H1 (cell line): ENCODE results near the gene FOXP2. TPM values are rescaled to one million over a fixed set of nuclear protein-coding genes. Genes with fewer than 3 reads are reported as not detected.

Experiments
- CHD1 ChIP-seq: IDR thresholded peaks from 2 replicates; pipeline ENCODE4 v1.6.1; 2012; ENCODE audit warnings: low read depth, low read length, improper control_type of control experiment
- CREB1 ChIP-seq: IDR thresholded peaks from 2 replicates; pipeline ENCODE4 v1.6.1; 2012; ENCODE audit warnings: inconsistent platforms
- JUN ChIP-seq: IDR thresholded peaks from 2 replicates; pipeline ENCODE4 v1.6.1; 2011; ENCODE audit warnings: low read depth, mild to moderate bottlenecking, improper control_type of control experiment, low read length
- KDM4A ChIP-seq: IDR thresholded peaks from one replicate; pipeline ENCODE4 v1.7.1; 2012; ENCODE audit warnings: low read depth, mild to moderate bottlenecking, moderate library complexity, low read length, inconsistent platforms; ENCODE audit not compliant: severe bottlenecking
- polyA plus RNA-seq, 7 experiments: library from polyadenylated mRNA; depleted of rRNA in 3 of 7; stranded (reverse) in 5 of 7; unstranded in 2 of 7; fragments of >200 nt in 5 of 7; fragments of 200-250 nt in 2 of 7; gene quantifications; 1 replicate in 5 of 7; 2 replicates in 1 of 7; 4 replicates in 1 of 7; pipeline versions ENCODE4 v1.2.1 to v1.2.3, GENCODE V29; 2011 to 2013; ENCODE audit warnings: missing spikeins in 2 of 7, mixed read lengths in 2 of 7
- total RNA-seq: library from RNA; stranded (reverse); fragmentation: NEBNext Ultra II Directional; extraction: Animal tissue kit (Norgen Biotek cat#: 25700); gene quantifications from 2 replicates; pipeline ENCODE4 v1.2.1, GENCODE V29; 2021

Gene FOXP2
- total and polyA plus RNA-seq, 2 of the 8 experiments (the other 6 are each of a cell fraction or from before 2014, with no cell fraction given) = 0.09 to 0.43 TPM

GRCh38 chr7:114466917-114467316 lies 52.3 kb downstream of the FOXP2 start (continued):
- no peak for TF ChIP-seq CHD1
- TF ChIP-seq CREB1 = no peak
- TF ChIP-seq KDM4A = no peak
- TF ChIP-seq JUN = no peak
